Measurements from ENCODE around the gene DHX34. TPM values are rescaled to one million over a fixed set of nuclear protein-coding genes. Genes with fewer than 3 reads are reported as not detected.
"Not testable (repeated sequence)": the region's sequence is repeated elsewhere in the genome, so short reads cannot be mapped to it uniquely, and the experiment has no call there.

DHX34 gene
- total RNA-seq, 1 experiment from 2014 or later, result 18.9 TPM

DNA sequence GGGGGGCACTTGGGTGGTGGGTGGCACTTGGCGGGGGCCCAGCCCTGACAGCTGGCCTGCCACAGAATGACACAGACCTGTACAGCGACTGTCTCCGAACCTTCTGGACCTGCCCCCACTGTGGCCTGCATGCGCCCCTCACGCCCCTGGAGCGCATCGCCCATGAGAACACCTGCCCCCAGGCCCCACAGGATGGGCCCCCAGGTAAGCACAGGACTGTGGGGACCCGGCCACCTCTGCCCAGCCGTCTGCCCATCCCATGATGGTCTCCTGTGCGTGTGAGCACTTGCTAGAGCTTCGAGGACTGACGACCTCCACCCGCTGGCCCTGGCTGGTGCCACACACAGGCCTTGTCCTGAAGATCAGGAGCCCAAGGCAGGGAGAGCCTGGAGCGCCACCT, 32.0 kb downstream of the DHX34 start:
- no peak overlapping the region for H3K4me3 ChIP-seq
- H3K27me3 ChIP-seq, result no peaks in the 10 kb centered on the region; the same call in 1 of the 2 replicates
- H3K36me3 ChIP-seq, result peaks cover 29% of the 10 kb centered on the region
- no peak overlapping the region for H3K27ac ChIP-seq
- DNase-seq, result no peak
- no peaks in the 10 kb centered on the region for H3K4me1 ChIP-seq
- no peaks in the 10 kb centered on the region for H3K9me3 ChIP-seq (replicated peaks)

DNA sequence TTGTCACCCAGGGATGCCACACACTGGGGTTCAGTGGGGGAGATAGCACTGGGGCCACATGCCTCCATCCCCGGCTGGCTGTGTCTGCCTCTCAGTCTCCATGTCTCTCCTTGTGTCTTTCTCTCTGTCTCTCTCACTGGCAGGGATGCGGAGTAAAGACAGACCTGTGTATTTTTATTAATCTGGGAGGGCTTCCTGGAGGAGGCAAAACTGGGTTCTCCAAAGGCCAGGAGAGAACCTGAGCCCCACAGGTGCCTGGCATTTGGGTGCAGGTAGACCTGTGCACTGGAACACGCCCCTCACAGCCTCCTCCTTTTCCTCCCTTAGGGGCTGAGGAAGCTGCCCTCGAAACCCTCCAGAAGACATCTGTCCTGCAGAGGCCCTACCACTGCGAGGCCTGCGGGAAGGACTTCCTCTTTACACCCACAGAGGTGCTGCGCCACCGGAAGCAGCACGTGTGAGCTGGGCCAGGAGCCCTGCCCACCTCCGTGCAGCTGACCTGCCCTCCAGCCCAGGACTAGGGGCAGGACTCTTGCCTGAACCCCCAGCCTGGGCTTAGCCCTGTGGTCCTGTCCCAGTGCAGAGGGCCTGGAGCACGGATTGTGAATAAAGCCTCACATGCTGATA, 32.7 kb downstream of the DHX34 start:
- no peak overlapping the region for H3K27ac ChIP-seq
- no peak overlapping the region for H3K4me3 ChIP-seq
- no peaks in the 10 kb centered on the region; the same call in 1 of the 2 replicates for H3K27me3 ChIP-seq
- no peak for DNase-seq
- no peaks in the 10 kb centered on the region for H3K4me1 ChIP-seq
- peaks cover 23% of the 10 kb centered on the region for H3K36me3 ChIP-seq
- H3K9me3 ChIP-seq (replicated peaks), result no peaks in the 10 kb centered on the region

DNA sequence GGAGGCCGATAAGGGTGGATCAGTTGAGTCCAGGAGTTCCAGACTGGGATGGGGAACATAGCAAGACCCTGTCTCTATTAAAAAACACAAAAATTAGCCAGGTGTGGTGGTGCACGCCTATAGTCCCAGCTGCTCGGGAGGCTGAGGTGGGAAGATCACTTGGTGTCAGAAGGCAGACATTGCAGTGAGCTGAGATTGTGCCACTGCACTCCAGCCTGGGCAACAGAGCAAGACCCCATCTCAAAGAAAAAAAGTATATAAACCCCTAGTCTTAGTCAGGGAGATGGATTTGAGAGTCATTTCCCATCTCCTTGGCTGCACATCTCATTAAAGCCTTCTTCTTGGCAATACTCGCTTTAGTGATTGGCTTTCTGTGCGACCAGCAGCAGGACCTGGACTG, 34.8 kb downstream of the DHX34 start:
- not testable (repeated sequence) for H3K4me1 ChIP-seq; DNase-seq; H3K4me3 ChIP-seq; H3K27me3 ChIP-seq; H3K27ac ChIP-seq; H3K9me3 ChIP-seq (replicated peaks)
- peaks cover 16% of the 10 kb centered on the region for H3K36me3 ChIP-seq

DNA sequence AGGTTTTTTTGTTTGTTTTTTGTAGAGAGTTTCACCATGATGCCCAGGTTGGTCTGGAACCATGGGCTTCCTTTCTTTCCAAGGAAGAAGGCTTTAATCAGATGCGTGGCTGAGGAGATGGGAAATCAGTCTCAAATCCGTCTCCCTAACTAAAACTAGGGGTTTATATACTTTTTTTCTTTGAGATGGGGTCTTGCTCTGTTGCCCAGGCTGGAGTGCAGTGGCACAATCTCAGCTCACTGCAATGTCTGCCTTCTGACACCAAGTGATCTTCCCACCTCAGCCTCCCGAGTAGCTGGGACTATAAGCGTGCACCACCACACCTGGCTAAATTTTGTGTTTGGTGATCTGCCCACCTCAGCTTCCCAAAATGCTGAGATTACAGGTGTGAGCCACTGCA, 35.4 kb downstream of the DHX34 start:
- H3K36me3 ChIP-seq, result peaks cover 16% of the 10 kb centered on the region
- not testable (repeated sequence) for H3K4me1 ChIP-seq; H3K27me3 ChIP-seq; H3K4me3 ChIP-seq; DNase-seq; H3K27ac ChIP-seq; H3K9me3 ChIP-seq (replicated peaks)

DNA sequence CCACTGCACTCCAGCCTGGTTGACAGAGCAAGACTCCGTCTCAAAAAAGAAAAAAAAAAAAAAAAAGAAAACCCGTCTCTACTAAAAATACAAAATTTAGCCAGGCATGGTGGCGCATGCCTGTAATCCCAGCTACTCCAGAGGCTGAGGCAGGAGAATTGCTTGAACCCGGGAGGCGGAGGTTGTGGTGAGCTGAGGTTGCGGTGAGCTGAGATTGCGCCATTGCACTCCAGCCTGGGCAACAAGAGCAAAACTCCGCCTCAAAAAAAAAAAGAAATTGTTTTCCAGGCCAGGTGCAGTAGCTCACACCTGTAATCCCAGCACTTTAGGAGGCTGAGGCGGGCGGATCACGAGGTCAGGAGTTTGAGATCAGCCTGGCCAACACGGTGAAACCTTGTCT, 37.5 kb downstream of the DHX34 start:
- not testable (repeated sequence) for H3K27ac ChIP-seq; H3K36me3 ChIP-seq; DNase-seq; H3K27me3 ChIP-seq; H3K9me3 ChIP-seq (replicated peaks); H3K4me1 ChIP-seq; H3K4me3 ChIP-seq

DNA sequence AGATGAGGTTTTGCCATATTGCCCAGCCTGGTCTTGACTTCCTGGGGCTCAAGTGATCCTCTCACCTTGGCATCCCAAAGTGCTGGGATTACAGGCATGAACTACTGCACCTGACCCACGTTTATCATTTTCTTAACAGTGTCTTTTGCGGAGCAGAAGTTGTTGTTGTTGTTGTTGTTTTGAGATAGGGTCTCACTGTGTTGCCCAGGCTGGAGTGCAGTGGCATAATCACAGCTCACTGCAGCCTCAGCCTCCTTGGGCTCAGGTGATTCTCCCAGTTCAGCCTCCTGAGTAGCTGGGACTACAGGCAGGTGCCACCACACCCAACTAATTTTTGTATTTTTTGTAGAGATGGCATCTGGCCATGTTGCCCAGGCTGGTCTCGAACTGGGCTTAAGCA, 38.5 kb downstream of the DHX34 start:
- not testable (repeated sequence) for H3K4me1 ChIP-seq; H3K9me3 ChIP-seq (replicated peaks); H3K36me3 ChIP-seq; H3K27me3 ChIP-seq; H3K27ac ChIP-seq; DNase-seq; H3K4me3 ChIP-seq

DNA sequence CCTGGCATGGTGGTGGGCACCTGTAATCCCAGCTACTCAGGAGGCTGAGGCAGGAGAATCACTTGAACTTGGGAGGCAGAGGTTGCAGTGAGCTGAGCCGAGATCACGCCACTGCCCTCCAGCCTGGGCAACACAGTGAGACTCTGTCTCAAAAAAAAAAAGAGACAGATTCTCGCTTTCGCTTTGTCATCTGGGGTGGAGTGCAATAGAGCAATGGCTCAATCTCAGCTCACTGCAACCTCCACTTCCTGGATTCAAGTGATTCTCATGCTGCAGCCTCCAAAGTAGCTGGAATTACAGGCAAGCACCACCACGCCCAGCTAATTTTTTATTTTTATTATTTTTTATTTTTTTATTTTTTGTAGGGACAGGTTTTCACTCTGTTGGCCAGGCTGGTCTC, 39.6 kb downstream of the DHX34 start:
- H3K4me1 ChIP-seq; H3K27ac ChIP-seq; H3K36me3 ChIP-seq; DNase-seq; H3K4me3 ChIP-seq; H3K9me3 ChIP-seq (replicated peaks); H3K27me3 ChIP-seq: not testable (repeated sequence)

DNA sequence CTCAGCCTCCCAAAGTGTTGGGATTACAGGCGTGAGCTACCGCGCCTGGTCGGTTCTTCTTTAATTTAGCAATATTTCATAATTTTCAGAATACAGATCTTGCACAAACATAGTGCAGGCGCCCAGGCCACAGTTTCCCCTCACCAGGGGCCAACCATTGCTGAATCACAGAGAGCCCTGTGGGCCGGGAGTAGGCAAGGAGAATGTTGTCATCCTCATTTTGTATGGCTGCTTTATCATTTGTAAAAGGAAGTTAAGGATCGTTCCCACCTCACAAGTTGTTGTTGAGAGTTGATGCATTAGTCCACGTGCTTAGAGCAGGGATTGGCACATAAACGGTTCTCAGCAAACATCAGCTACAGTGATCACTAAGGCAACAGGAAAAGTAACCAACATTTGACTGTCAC, 40.0 kb downstream of the DHX34 start:
- H3K27ac ChIP-seq, result no peak overlapping the region
- DNase-seq, result no peak
- H3K4me1 ChIP-seq, result no peaks in the 10 kb centered on the region
- H3K27me3 ChIP-seq, result peaks cover 4% of the 10 kb centered on the region; the same call in 1 of the 2 replicates
- no peak overlapping the region for H3K4me3 ChIP-seq
- no peaks in the 10 kb centered on the region for H3K9me3 ChIP-seq (replicated peaks)
- H3K36me3 ChIP-seq, result no peaks in the 10 kb centered on the region

DNA sequence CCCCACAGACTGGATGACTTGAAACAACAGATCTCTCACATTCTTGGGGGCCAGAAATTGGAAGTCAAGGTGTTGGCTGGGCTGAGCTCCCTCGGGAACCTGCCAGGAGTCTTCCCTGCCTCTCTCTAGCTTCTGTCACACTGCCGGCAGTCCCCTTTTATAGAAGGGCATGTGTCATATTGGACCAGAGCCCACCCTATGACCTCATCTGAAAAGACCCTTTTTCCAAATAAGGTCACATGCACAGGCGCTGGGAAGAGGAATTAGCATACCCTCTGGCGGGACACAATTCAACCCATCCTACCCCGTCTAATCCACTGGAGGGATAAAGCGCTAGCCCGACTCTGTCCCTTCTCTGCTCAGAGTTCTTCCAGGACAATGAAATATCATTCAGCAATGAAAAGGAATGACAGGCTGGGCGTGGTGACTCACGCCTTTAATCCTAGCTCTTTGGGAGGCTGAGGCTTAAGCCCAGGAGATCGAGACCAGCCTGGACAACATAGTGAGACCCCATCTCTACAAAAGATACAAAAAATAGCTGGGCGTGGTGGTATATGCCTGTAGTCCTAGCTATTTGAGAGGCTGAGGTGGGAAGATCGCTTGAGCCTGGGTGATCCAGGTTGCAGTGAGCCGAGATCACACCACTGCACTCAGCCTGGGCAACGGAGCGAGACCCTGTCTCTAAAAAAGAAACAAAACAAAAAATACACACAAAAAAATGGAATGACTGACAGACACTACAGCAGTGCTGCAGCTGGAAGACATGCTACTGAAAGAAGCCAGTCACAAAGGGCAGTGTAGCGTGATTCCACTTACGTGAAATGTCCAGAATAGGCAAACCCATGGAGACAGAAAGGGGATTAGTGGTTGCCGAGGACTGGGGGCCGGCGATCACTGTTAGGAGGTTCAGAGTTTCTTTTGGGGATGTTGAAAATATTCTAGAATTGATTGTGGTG, 41.7 kb downstream of the DHX34 start:
- peak in 1 of 2 experiments; percentile 25 for DNase-seq
- no peaks in the 10 kb centered on the region for H3K4me1 ChIP-seq
- no peak overlapping the region for H3K27ac ChIP-seq
- H3K27me3 ChIP-seq, result peaks cover 6% of the 10 kb centered on the region; the same call in 1 of the 2 replicates
- H3K4me3 ChIP-seq, result no peak overlapping the region
- H3K36me3 ChIP-seq, result no peaks in the 10 kb centered on the region
- H3K9me3 ChIP-seq (replicated peaks), result no peaks in the 10 kb centered on the region

DNA sequence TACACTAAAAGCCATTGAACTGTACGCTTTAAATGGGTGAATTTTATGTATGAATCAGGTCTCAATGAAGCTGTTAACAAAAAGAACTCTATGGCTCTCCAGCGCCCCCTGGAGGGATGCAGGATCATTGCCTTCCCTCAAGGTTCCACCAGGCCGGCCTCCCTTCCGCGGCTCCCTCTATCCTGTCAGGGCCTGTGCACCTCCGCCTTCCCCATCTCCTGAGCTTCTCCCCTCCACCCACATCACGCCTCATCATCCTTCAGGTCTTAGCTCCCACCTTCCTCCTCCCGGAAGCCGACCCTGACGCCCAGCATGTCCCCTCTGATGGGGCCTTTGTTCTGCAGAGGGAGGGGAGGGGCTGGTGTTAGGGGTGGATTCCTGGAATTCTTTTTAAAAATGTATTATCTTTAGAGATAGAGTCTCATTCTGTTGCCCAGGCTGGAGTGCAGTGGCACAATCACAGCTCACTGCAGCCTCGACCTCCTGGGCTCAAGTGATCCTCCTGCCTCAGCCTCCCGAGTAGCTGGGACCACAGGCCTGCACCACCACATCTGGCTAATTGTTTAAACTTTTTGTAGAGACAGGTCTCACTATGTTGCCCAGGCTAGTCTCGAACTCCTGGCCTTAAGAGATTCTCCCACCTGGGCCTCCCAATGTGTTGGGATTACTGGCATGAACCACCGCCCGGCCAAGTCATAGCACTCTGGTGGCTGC, 42.6 kb downstream of the DHX34 start:
- H3K27ac ChIP-seq, result no peak overlapping the region
- no peaks in the 10 kb centered on the region for H3K36me3 ChIP-seq
- H3K27me3 ChIP-seq, result 0 out of 2 replicates have a peak, but pooled peaks cover 6% of the 10 kb centered on the region
- H3K4me1 ChIP-seq, result no peaks in the 10 kb centered on the region
- H3K9me3 ChIP-seq (replicated peaks), result no peaks in the 10 kb centered on the region
- peak; percentile 72 to 87 for DNase-seq
- H3K4me3 ChIP-seq, result no peak overlapping the region

DNA sequence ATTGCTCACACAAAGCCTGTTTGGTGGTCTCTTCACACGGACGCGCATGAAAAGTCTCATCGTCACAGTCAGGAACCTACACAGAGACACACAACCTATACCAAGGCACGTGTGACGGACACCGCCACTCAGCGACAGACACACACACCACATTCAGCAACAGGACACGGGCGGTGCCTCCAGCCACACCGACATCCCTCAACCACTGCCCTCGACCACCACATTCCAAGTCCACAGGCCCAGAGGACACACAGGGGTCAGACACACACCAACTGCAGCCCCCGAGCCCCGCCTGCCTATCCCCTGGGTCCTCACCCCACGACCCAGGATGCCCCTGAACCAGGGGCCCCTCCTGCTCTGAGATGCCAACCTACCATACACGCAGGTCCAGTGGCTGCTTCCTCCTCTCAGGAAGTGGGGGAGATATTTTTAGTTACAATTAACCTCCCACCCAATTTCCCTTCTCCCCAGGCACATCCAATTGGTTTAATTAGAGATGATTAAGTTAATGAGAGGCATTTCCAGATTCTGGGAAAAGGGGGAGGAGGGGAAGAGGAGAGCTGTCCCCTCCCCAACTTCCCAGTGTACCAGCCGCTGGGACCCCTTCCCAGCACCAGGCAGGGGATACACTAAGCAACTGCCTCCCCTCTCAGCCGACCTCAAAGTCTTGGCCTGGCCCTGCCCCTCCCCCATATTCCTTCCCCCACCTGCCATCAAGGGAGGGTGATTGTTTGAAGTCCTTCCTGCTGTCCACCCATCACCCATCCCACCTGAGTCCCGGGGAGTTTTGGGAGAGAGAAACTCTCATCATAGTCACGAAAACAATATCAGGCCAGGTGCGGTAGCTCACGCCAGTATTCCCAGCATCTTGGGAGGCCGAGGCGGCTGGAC, 49.8 kb downstream of the DHX34 start:
- Histone ChIP-seq H3K4me3 (no peak overlapping the region), H3K4me1 (no peaks in the 10 kb centered on the region), H3K9me3 (replicated peaks) (no peaks in the 10 kb centered on the region), H3K36me3 (no peaks in the 10 kb centered on the region), H3K27me3 (0 out of 2 replicates have a peak, but pooled peaks cover 3% of the 10 kb centered on the region), H3K27ac (no peak overlapping the region)
- DNase-seq, result no peak

DNA sequence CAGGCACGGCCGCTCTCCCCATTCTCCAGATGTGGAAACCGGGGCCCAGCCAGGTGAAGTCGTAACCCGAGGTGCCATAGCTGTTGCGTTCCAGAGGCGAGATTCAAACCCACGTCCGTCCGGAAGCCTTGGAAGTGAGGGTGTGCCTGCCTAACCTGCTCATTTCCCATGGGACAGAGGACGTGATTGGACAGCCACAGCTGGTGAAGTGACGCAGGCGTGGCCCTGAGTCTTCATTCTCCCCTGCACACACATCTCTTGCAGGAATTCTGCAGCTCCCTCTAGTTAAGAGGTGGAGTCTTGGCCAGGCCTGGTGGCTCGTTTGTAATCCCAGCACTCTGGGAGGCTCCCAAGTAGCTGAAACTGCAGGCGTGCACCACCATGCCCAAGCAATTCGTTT, 53.4 kb downstream of the DHX34 start:
- no peaks in the 10 kb centered on the region for H3K9me3 ChIP-seq (replicated peaks)
- H3K27ac ChIP-seq, result no peak overlapping the region
- no peaks in the 10 kb centered on the region for H3K36me3 ChIP-seq
- DNase-seq, result no peak
- H3K4me3 ChIP-seq, result no peak overlapping the region
- no peaks in the 10 kb centered on the region for H3K4me1 ChIP-seq
- H3K27me3 ChIP-seq, result no peaks in the 10 kb centered on the region

DNA sequence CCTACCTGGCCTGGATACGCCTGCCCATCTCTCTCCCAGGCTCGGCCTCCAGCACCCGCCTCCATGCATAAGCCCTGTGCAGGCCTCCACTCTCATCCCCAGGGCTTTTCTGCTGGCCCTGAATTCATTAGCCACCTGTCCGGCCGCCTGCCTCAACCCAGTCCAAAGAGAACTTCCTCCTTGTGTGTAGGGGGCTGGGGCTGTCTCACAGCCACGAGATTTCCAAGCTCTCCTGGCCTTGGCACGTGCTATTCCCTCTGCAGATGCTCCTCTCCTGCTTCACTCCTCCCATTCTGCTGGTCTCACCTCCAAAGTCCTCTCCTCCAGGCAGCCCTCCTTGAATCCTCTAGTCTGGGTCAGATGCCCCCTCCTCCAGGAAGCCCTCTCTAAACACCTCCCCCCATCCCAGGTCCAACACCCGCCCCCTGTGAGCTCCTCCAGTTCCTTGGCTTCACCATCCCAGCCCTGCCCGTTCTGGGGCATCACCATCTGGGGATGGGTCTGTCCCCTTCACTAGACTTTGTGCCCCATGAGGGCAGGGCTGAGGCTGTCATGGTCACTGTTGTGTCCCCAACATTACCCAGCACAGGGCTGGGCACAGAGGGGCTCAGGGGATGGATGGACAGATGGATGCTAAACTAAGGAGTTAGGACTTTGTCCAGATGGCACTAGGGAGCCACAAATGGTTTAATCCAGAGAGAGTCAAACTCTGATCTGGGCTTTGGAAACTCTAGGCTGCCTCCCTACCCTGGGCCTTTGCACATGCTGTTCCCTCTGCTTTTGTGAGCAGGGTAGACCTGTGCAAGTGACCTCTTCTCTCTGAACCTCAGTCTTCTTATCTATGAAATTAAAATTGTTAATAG, 55.5 kb downstream of the DHX34 start:
- Histone ChIP-seq H3K36me3 (no peaks in the 10 kb centered on the region), H3K27me3 (no peaks in the 10 kb centered on the region), H3K27ac (no peak overlapping the region), H3K4me1 (no peaks in the 10 kb centered on the region), H3K4me3 (no peak overlapping the region), H3K9me3 (replicated peaks) (no peaks in the 10 kb centered on the region)
- no peak for DNase-seq

DNA sequence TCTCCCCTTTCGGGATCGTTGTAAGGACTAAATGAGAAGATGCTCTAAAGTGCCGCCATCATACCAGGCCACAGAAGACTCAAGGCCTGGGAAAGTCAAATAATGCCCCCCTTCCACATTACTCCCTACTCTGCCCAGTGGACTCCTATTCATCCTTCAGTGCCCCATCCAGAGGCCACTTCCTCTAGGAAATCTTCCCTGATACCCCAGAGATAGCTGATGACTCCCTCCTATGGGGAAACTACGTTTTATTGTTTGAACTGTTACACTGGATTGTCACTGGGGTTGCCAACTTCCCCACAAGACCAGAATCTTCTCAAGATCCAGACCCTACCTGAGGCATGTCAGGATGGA, 56.1 kb downstream of the DHX34 start:
- H3K4me3 ChIP-seq, result no peak overlapping the region
- no peak for DNase-seq

More for the DNA sequence above, 56.1 kb downstream of the DHX34 start:
- Histone ChIP-seq H3K27me3 (no peaks in the 10 kb centered on the region), H3K9me3 (replicated peaks) (no peaks in the 10 kb centered on the region), H3K27ac (no peak overlapping the region), H3K4me1 (no peaks in the 10 kb centered on the region), H3K36me3 (no peaks in the 10 kb centered on the region)
